Activated CD8-positive, alpha-beta memory T cell treated with anti-CD3 and anti-CD28 coated beads, Interleukin-2, amount 50 U/mL, for 4 hours (primary cell): ENCODE measurements around the gene RBMS3.
"Not testable (repeated sequence)": the region's sequence is repeated elsewhere in the genome, so short reads cannot be mapped to it uniquely, and the experiment has no call there.

ENCODE experiments used
- DNase-seq: peaks from one replicate; pipeline ENCODE4 v3.0.0-alpha.2; 2020

Gene RBMS3

DNA sequence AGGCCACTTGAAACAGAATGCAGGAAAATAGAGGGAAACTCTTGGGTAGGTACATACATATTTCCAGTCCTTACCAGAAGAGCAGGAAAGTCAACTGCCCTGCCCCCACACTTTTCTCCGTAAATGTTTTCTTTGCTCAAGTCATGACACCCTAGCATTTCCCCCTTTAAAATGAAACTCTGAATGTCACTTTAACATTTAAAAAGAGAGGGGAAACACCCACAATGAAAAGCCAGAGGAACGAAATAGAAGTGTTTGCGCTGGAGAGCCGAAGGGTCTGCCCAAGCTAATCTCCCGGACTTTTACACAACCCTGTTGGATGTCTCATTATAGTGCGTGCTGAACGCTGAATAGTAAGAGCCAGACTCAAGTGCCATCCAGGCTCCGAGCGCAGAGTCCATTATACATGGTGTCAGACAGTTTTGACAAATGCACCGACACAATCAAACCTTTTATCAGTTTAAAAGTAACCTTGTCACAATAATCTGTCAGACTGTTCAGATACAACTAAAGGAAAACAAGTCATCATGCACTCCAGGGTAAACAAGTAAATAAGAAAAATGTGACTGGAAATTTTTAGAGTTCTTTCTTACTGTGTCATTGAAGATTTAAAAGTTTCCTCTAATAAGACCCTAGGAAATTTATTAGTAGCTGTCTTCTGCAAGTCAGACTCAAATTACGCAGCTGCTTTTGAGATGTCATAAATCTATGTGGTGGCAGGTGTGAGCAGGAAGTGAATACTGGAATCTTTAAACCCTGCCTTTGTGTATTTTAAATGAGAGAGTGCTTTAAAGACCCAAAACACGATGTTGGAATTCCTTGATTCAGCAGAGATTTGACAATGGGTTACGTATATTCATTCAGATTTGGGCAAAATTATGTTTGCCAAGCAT, 159.8 kb downstream of the RBMS3 start:
- no peak for DNase-seq

GRCh38 chr3:29441422-29441821, 160.6 kb downstream of the RBMS3 start:
- no peak for DNase-seq

DNA sequence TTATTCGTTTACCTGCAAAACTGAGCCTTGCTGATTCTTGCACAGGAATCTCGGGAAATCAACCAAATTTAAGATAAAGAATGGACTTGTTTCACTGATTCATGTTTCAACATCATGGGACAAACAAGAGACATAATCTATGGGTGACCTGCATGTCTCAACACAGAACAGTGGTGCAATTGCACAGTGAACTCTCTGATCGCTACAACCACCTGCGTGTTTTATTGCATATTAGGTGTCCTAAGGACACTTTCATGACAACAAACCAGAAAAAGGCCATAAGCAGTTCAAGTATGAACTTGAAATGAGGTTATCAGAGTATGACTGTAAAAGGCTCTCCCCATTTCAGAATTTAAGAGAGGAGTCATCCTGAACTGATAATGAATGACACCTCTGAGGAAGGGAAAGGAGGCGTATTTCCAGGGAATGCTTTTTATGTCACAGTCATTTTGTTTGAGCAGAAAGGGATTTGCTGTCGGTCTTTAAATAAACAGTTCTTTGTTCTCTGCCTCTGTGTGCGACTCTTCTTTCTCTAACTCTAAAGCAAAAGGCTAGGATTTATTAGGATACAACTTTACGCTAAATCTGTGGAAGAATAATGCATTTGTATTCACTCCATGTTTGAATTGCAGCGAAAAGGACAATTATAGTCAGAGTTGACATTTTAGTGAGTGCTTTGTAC, 167.2 kb downstream of the RBMS3 start:
- no peak for DNase-seq

GRCh38 chr3:29451920-29452319, 171.0 kb downstream of the RBMS3 start:
- DNase-seq, result no peak

DNA sequence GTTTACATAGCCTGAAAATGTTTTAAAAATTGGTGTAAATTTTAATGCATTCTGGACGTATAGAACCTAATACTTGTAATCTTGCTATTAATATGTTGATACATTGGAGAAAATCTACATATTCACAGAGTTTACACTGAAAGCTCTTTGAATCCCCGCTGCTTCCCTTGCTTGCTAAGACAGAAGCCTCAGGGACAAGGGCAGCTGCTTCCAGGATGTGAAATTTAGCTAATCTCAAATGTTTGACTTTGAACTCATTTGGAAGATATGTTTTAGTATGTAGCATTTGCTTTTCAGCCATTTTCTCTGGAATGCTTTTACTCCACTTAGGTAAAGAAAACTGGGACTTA, 172.0 kb downstream of the RBMS3 start:
- no peak for DNase-seq

GRCh38 chr3:29453284-29454001, 172.6 kb downstream of the RBMS3 start:
- no peak for DNase-seq

DNA sequence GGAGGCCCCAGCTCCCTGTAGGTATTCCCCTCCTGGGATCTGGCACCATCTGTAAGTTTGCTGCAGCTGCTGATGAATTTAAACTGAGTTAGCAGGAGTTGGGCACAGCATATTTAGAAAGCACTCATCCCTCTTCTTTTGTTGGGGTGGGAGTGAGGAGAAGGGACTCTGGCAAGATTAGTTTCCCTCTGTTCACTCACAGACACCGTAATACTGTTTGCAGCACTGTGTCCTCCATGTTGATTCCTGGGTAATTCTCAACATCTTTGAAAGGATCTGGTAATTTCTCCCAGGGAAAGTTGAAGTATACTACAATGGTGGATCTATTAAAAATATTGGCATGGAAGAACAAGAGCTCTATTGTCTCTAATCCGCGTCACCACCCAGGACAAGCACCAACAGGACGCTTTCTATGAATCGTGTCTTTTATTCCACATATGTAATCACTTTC, 173.3 kb downstream of the RBMS3 start:
- DNase-seq, result no peak

DNA sequence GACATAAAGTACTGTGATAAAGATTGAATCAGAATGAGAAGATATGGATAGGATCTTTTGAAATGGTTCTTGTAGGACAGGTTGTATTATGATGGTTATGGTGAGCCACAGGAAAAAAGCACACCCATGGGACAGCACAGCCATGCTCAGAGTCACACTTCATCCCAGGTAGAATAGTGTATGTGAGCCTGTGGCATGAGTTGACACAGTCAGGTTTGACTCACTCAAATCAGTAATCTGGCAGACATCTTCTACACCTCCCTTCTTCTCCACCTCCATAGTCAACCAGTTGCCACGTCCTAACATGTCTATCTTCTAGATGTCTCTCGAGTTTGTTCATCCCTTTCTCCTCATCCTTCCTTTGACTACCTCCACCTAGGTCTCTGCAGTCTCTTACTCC, 176.0 kb downstream of the RBMS3 start:
- no peak for DNase-seq

GRCh38 chr3:29463304-29463703, 182.4 kb downstream of the RBMS3 start:
- DNase-seq, result no peak

DNA sequence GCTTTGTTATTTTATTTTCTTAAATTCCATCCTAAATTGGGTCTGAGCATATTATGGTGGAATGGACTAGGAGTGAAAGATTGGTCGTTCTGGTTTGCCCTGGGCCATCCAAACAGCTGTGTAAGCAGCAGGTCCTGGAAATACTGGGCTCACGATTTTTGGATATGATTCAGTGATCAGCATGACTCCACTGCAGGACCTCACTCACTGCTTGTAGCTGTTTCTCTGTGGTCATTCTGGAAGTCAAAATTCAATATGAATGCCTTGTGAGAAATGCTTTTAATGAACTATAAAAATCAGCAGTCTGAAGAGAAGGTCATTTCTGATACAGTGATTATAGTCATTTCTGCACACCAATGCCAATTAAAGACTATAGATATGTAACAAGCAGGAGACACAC, 185.0 kb downstream of the RBMS3 start:
- DNase-seq, result no peak

GRCh38 chr3:29466442-29466841, 185.6 kb downstream of the RBMS3 start:
- DNase-seq, result no peak

- no peak for DNase-seq
Measured at GRCh38 chr3:29468187-29468586, 187.3 kb downstream of the RBMS3 start.

- not testable (repeated sequence) for DNase-seq
Measured at GRCh38 chr3:29473481-29474170, 192.8 kb downstream of the RBMS3 start.

DNA sequence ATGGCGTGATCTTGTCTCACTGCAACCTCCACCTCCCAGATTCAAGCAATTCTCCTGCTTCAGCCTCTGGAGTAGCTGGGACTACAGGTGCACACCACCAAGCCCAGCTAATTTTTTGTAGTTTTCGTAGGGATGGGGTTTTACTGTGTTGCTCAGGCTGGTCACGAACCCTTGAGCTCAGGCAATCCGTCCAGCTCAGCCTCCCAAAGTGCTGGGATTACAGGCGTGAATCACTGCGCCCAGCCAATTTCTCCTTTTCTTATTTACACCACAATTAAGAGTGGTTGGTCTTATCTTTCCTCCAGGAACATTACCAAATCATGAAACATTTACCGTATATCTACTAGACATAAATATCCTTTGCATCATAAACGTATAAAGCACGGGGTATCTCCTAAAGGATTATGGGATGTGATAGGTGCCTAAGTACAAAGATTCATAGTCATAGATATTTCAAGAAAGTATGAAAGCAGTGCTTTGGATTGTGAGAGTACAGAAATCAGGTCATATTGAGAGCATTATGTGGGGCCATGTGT, 194.5 kb downstream of the RBMS3 start:
- no peak for DNase-seq

DNA sequence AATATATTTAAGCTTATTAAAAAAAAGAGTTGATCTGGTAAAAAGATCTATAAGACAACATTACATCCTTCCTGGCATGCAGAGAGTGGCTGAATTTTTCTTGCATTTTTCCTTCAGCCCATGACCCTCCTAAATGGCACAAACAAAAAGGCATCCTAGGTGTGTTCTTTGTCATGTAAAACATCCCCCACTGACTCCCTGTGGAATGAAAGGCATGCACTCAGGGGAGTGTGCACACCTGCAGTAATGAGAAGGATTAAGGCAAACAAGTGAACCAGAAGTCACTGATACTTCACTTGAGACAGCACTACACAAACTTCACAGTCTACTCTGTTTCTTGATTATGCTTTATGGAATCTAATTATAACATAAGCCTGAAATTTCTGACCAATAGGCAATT, 195.0 kb downstream of the RBMS3 start:
- no peak for DNase-seq

DNA sequence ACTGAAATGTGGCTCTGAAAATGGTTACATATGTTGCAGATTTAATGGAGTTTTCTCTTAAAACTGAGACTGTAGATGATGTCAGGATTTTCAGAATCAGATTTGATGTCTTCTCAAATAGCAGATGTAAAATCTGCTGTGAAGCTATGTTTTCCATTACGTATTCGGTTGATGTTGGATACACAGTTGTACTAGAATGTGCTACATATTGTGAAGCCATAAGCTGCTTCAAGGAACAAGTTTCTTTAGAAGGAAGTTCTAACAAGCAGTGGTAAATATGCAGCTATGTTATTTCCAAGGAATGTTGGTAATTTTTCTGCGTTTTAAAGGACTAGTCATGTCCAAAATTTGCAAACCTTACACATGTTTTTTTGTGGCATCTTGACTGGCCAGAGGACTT, 197.7 kb downstream of the RBMS3 start:
- DNase-seq, result no peak

GRCh38 chr3:29481249-29481648, 200.4 kb downstream of the RBMS3 start:
- DNase-seq, result no peak

DNA sequence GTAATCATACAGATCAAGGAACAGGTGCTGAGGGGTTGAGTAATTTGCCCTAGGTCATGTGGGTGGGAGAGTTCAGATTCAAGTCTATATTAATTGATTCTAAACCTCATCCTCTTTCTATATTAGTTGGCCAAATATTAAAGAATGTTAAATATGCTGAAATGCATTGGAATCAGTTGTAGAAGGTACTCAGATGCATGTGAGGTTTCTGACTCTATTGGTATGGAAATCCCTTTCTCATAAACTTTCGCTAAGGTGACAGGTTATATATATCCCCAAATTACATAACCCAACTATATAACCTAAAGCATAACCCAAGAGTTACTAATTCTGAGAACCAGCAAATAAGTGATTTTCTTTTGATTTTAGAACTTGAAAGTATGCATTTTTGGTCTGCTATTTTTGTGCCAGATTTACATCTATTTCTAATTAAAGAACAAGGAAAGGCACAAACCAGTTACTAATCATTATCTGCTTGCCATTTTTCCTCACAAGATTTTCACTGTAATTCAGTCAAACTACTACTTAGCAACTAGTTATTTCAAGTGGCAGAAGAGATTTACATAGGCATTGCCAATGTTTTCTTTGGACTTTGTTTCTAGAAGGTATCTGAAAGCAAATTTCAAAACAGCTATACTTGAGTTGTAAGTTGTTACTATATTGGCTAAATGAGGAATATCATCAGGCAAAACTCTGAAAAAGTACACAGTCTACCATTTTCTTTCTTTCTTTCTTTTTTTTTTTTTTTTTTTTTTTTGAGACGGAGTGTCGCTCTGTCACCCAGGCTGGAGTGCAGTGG, 201.3 kb downstream of the RBMS3 start:
- DNase-seq, result no peak

DNA sequence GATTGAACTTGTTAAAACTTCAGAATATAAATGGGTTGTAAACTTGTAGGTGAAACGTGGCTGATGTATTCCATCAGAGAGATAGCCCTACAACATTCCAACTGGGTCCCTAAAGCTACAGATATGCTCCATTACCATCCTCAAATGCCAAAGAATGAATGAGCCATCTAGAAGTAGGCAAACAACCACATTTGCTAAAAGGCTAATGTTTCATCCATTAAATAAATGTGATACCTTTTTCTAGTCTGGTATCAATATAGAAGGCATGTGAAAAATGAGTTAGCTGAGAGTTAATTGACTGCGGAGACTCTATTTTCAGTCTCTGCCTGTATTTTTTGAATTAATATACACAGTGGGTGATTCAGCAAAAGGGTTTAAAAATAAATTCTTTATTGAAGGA, 203.8 kb downstream of the RBMS3 start:
- DNase-seq, result no peak

DNA sequence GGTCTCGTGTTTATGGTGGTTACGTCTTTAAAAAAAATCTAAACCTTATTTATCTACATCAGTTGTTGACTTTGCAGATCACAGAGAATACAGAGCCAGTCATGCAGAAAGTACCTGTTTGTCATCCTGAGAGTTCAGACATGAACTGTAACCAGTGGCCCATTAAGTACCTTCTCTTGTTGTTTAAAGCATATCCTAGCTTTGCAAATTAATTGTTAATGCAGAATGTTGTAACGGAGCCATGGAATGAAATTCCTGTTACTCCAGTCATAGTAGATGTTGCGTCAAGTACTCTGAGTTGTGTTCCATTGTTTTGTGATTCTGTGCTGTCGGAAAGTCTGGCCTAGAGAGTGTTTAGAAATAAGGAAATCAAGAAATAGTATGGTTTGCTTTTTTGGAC, 205.2 kb downstream of the RBMS3 start:
- DNase-seq, result no peak

GRCh38 chr3:29486917-29487316, 206.0 kb downstream of the RBMS3 start:
- no peak for DNase-seq

GRCh38 chr3:29488922-29489321, 208.1 kb downstream of the RBMS3 start:
- no peak for DNase-seq
